Smooth muscle cell (in vitro differentiated cells): ENCODE data around the gene MINDY4. TPM values are rescaled to one million over a fixed set of nuclear protein-coding genes. Genes with fewer than 3 reads are reported as not detected.

Experiments used
- DNase-seq: peaks from one replicate; lab custom pipeline; 2025; ENCODE audit not compliant: unreplicated experiment; lab: John Stamatoyannopoulos, UW
- H2AFZ ChIP-seq: fragments of 200-600 bp; sonication (generic); 2 replicates; pipeline ENCODE4 v1.6.0; 2016; ENCODE audit warnings: antibody characterized with exemption, low read depth, mild to moderate bottlenecking
- H3F3A ChIP-seq: fragments of 200-600 bp; sonication (generic); 2 replicates; pipeline ENCODE4 v1.6.0; 2017; ENCODE audit warnings: antibody characterized with exemption, low read depth
- H3K27ac ChIP-seq: fragments of 200-600 bp; sonication (generic); 2 replicates; pipeline ENCODE4 v1.5.1; 2016; ENCODE audit warnings: low read depth, mild to moderate bottlenecking
- H3K27me3 ChIP-seq: fragments of 200-600 bp; sonication (generic); 2 replicates; pipeline ENCODE4 v1.6.1; 2016; ENCODE audit warnings: low read depth, mild to moderate bottlenecking
- H3K36me3 ChIP-seq: fragments of 200-600 bp; sonication (generic); 2 replicates; pipeline ENCODE4 v1.5.1; 2016; ENCODE audit warnings: low read depth
- H3K4me1 ChIP-seq: fragments of 200-600 bp; sonication (generic); 2 replicates; pipeline ENCODE4 v1.5.1; 2016; ENCODE audit warnings: low read depth
- H3K4me2 ChIP-seq: fragments of 200-600 bp; sonication (generic); 2 replicates; pipeline ENCODE4 v1.6.0; 2016; ENCODE audit warnings: mild to moderate bottlenecking
- H3K4me3 ChIP-seq: fragments of 200-600 bp; sonication (generic); 2 replicates; pipeline ENCODE4 v1.5.1; 2016; ENCODE audit warnings: mild to moderate bottlenecking
- H3K79me2 ChIP-seq: fragments of 200-600 bp; sonication (generic); 2 replicates; pipeline ENCODE4 v1.6.0; 2016; ENCODE audit warnings: low read depth, mild to moderate bottlenecking
- H3K9ac ChIP-seq: fragments of 200-600 bp; sonication (generic); 2 replicates; pipeline ENCODE4 v1.6.0; 2016; ENCODE audit warnings: low read depth
- H3K9me3 ChIP-seq: fragments of 200-600 bp; sonication (generic); replicated peaks from 2 replicates; pipeline ENCODE4 v1.5.1; 2016; ENCODE audit warnings: low read depth
- H4K20me1 ChIP-seq: fragments of 200-600 bp; sonication (generic); 2 replicates; pipeline ENCODE4 v1.6.0; 2016; ENCODE audit warnings: low read depth
- WGBS: methylation state at CpG from one replicate; pipeline ENCODE4 v1.1.7; 2016; ENCODE audit warnings: low lambda C conversion rate; 5-methylcytosine and 5-hydroxymethylcytosine counted together
- polyA plus RNA-seq: library from polyadenylated mRNA; unstranded; fragments of >200 nt; fragmentation: Nextera tagmentation; extraction: Ambion mirVana; gene quantifications from 2 replicates; pipeline ENCODE4 v1.2.1, GENCODE V29; 2016
- total RNA-seq: library from RNA; depleted of rRNA; stranded (reverse); fragments of >200 nt; gene quantifications from 2 replicates; pipeline ENCODE4 v1.2.3, GENCODE V29; 2014
- TF ChIP-seq, protein P1 (sequence below): fragments of 200-600 bp; sonication (generic); IDR thresholded peaks from 2 replicates; pipeline ENCODE4 v1.5.1; 2017; ENCODE audit warnings: borderline replicate concordance, mild to moderate bottlenecking, antibody characterized with exemption; ENCODE audit not compliant: insufficient read depth, poor library complexity, severe bottlenecking

MINDY4 gene
- total and polyA plus RNA-seq, 2 experiments from 2014 or later, result 4.9 to 5.3 TPM

DNA sequence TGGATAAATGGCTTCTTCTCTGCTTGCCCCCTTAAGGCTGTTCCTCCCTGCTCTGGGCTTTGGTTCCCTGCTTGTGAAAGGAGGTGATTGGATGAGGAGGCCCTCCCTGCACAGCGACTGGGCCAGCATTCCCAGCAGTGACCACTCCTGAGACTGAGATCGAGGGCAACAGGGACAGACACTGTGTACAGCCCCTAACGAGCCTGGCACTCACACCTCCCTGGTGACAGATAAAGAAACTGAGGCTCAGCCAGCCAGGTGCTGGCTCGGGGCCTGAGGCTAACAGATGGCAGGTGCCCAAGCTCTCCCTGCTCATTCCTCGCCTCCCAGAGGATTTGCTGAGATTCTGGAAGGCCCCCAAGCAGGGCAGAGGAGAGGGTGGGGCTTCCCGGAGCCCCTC is 128.4 kb downstream of the MINDY4 start:
- Histone ChIP-seq H3K27ac (peak overlapping the region; percentile 70), H3K4me3 (no peak overlapping the region), H3K79me2 (no peaks in the 10 kb centered on the region), H3K9me3 (no peaks in the 10 kb centered on the region), H3K9ac (no peak overlapping the region), H3F3A (no peaks in the 10 kb centered on the region), H3K36me3 (no peaks in the 10 kb centered on the region), H2AFZ (no peak overlapping the region), H4K20me1 (no peaks in the 10 kb centered on the region), H3K4me1 (peaks cover 11% of the 10 kb centered on the region), H3K27me3 (no peaks in the 10 kb centered on the region), H3K4me2 (no peak overlapping the region)
- TF ChIP-seq, protein P1, sequence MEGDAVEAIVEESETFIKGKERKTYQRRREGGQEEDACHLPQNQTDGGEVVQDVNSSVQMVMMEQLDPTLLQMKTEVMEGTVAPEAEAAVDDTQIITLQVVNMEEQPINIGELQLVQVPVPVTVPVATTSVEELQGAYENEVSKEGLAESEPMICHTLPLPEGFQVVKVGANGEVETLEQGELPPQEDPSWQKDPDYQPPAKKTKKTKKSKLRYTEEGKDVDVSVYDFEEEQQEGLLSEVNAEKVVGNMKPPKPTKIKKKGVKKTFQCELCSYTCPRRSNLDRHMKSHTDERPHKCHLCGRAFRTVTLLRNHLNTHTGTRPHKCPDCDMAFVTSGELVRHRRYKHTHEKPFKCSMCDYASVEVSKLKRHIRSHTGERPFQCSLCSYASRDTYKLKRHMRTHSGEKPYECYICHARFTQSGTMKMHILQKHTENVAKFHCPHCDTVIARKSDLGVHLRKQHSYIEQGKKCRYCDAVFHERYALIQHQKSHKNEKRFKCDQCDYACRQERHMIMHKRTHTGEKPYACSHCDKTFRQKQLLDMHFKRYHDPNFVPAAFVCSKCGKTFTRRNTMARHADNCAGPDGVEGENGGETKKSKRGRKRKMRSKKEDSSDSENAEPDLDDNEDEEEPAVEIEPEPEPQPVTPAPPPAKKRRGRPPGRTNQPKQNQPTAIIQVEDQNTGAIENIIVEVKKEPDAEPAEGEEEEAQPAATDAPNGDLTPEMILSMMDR, result no peak
- no peak for DNase-seq
- 80% methylated on average over 6 of the region's 6 CpGs for WGBS

- Histone ChIP-seq H3K27me3 (no peaks in the 10 kb centered on the region), H3K4me2 (no peak overlapping the region), H3K9me3 (no peaks in the 10 kb centered on the region), H3F3A (no peaks in the 10 kb centered on the region), H4K20me1 (no peaks in the 10 kb centered on the region), H3K36me3 (no peaks in the 10 kb centered on the region), H3K79me2 (no peaks in the 10 kb centered on the region), H3K4me3 (no peak overlapping the region), H3K4me1 (peaks cover 11% of the 10 kb centered on the region), H3K27ac (peak overlapping the region; percentile 70), H2AFZ (no peak overlapping the region), H3K9ac (no peak overlapping the region)
- DNase-seq, result no peak
- WGBS, result 20% methylated on average over 9 of the region's 9 CpGs
- TF ChIP-seq, protein P1, result no peak
Observed at GRCh38 chr7:30900053-30900452, 128.8 kb downstream of the MINDY4 start.

DNA sequence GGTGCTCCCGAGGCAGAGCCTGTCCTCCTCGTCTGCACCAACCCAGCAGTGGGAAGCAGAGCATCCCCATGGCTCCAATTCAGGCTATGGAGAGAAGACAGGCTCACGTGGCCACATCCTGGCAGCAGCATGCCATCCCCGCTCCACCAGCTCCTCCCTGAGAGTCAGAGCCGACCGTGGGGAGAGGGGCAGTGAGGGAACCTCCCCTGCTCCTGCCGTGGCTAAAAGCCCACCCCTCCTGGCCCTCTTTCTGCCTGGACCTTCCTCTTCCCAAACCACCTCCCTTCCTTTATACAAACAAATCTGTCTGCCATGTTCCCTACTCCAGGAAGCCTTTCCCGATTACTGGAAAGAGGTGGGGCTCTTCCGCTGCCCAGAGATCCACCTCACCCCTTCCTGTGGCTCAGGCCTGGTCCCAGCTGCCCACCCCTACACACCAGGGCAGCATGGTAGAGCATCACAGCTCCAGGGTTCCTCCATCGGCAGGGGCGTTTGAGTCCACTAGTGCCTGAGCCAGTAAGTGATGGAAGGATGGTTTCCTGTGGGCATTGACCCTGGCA is 129.7 kb downstream of the MINDY4 start:
- 92% methylated on average over 11 of the region's 11 CpGs for WGBS
- no peaks in the 10 kb centered on the region for H3K27me3 ChIP-seq
- H4K20me1 ChIP-seq, result no peaks in the 10 kb centered on the region
- no peaks in the 10 kb centered on the region for H3K9me3 ChIP-seq
- TF ChIP-seq, protein P1, result no peak
- H3K4me2 ChIP-seq, result no peak overlapping the region
- H3K79me2 ChIP-seq, result no peaks in the 10 kb centered on the region
- no peaks in the 10 kb centered on the region for H3K36me3 ChIP-seq
- no peaks in the 10 kb centered on the region for H3F3A ChIP-seq
- DNase-seq, result no peak
- no peak overlapping the region for H3K4me3 ChIP-seq
- peaks cover 6% of the 10 kb centered on the region for H3K4me1 ChIP-seq
- no peak overlapping the region for H2AFZ ChIP-seq
- peak overlapping the region; percentile 70 for H3K27ac ChIP-seq
- H3K9ac ChIP-seq, result no peak overlapping the region

- no peaks in the 10 kb centered on the region for H3K79me2 ChIP-seq
- no peak overlapping the region for H3K4me2 ChIP-seq
- no peak overlapping the region for H3K27ac ChIP-seq
- H3K4me3 ChIP-seq, result no peak overlapping the region
- no peak overlapping the region for H3K9ac ChIP-seq
- no peaks in the 10 kb centered on the region for H4K20me1 ChIP-seq
- peaks cover 2% of the 10 kb centered on the region for H3K4me1 ChIP-seq
- DNase-seq, result no peak
- TF ChIP-seq, protein P1, result no peak
- H3K9me3 ChIP-seq, result no peaks in the 10 kb centered on the region
- H3K27me3 ChIP-seq, result no peaks in the 10 kb centered on the region
- no peaks in the 10 kb centered on the region for H3F3A ChIP-seq
- H2AFZ ChIP-seq, result no peak overlapping the region
- H3K36me3 ChIP-seq, result no peaks in the 10 kb centered on the region
- WGBS, result 95% methylated on average over 2 of the region's 2 CpGs
Observed at GRCh38 chr7:30901856-30902255, 130.6 kb downstream of the MINDY4 start.
